Activated B cell treated with CpG ODN at 0.5 μM for 24 hours (primary cell): ENCODE measurements around the gene BHLHE40. TPM values are rescaled to one million over a fixed set of nuclear protein-coding genes. Genes with fewer than 3 reads are reported as not detected.

Source experiments
- ATAC-seq: fragments of 200-7000 bp; cut with Tn5 transposase; one replicate; pipeline ENCODE4 v1.10.0; 2021; ENCODE audit warnings: low read depth, mild to moderate bottlenecking, moderate library complexity
- CTCF ChIA-PET: fragments of 350-600 bp; sonication (Branson Sonifier 250); formaldehyde crosslinking; loops from one replicate; lab custom pipeline; 2021; ENCODE audit warnings: antibody characterized with exemption; lab: Charles Lee
- POLR2A ChIA-PET: fragments of 350-600 bp; sonication (Branson Sonifier 250); formaldehyde crosslinking; loops from one replicate; lab custom pipeline; 2021; ENCODE audit warnings: antibody characterized with exemption; lab: Charles Lee
- DNase-seq: peaks from one replicate; pipeline ENCODE4 v3.0.0; 2022
- H3K27ac Mint-ChIP-seq: one replicate; pipeline ENCODE4 v1.8.0; 2020; ENCODE audit warnings: mixed read lengths
- H3K27me3 Mint-ChIP-seq: one replicate; pipeline ENCODE4 v1.8.0; 2021; ENCODE audit warnings: mixed read lengths
- H3K36me3 Mint-ChIP-seq: one replicate; pipeline ENCODE4 v1.8.0; 2021; ENCODE audit warnings: low read depth, mixed read lengths
- H3K4me1 Mint-ChIP-seq: one replicate; pipeline ENCODE4 v1.8.0; 2021; ENCODE audit warnings: mixed read lengths
- H3K4me3 Mint-ChIP-seq: one replicate; pipeline ENCODE4 v1.8.0; 2020; ENCODE audit warnings: mild to moderate bottlenecking, mixed read lengths
- H3K9me3 Mint-ChIP-seq: one replicate; pipeline ENCODE4 v1.8.0; 2020; ENCODE audit warnings: mixed read lengths
- intact Hi-C: fragments of 100-400 bp; cut with micrococcal nuclease; formaldehyde crosslinking; loops from one replicate; pipeline ENCODE4 v1.15.1; 2024
- total RNA-seq: library from RNA; stranded (reverse); gene quantifications from 2 replicates; pipeline ENCODE4 v1.2.3, GENCODE V29; 2022
- TF ChIP-seq, protein P1 (sequence below): fragments of 200-600 bp; IDR thresholded peaks from one replicate; pipeline ENCODE4 v1.8.0; 2022; ENCODE audit warnings: antibody characterized with exemption, mild to moderate bottlenecking

BHLHE40 gene
- total RNA-seq, 1 donor from 2014 or later: 41.5 TPM

DNA sequence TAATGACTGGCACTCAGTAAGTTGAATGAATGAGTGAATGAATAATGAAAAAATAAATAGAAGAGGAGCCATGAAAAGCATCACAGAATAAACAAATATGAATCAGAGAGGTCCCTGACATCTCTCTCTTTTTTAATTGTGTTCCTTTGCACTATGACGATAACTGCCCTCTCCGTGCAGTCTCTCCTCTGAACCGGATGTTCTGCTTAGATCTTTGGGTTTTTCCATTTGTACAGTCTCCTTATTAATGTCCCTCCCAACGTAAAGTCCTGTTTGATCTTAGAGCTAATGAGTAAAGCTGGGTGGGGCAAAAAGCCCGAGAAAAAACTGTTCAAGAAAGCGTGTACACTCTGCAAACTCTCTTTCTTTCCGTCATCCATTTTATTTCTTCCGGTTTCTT lies 28.3 kb upstream of the BHLHE40 start:
- ChIA-PET CTCF (no interaction called here), POLR2A (no interaction called here)
- ATAC-seq (no peak), DNase-seq (no peak)
- H3K9me3 Mint-ChIP-seq: no peaks in the 10 kb centered on the region
- H3K27ac Mint-ChIP-seq: no peak overlapping the region
- H3K36me3 Mint-ChIP-seq: no peaks in the 10 kb centered on the region
- H3K27me3 Mint-ChIP-seq: no peaks in the 10 kb centered on the region
- intact Hi-C loops: no loop called here
- H3K4me1 Mint-ChIP-seq: no peaks in the 10 kb centered on the region
- TF ChIP-seq, protein P1, sequence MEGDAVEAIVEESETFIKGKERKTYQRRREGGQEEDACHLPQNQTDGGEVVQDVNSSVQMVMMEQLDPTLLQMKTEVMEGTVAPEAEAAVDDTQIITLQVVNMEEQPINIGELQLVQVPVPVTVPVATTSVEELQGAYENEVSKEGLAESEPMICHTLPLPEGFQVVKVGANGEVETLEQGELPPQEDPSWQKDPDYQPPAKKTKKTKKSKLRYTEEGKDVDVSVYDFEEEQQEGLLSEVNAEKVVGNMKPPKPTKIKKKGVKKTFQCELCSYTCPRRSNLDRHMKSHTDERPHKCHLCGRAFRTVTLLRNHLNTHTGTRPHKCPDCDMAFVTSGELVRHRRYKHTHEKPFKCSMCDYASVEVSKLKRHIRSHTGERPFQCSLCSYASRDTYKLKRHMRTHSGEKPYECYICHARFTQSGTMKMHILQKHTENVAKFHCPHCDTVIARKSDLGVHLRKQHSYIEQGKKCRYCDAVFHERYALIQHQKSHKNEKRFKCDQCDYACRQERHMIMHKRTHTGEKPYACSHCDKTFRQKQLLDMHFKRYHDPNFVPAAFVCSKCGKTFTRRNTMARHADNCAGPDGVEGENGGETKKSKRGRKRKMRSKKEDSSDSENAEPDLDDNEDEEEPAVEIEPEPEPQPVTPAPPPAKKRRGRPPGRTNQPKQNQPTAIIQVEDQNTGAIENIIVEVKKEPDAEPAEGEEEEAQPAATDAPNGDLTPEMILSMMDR: no peak
- no peak overlapping the region for H3K4me3 Mint-ChIP-seq

DNA sequence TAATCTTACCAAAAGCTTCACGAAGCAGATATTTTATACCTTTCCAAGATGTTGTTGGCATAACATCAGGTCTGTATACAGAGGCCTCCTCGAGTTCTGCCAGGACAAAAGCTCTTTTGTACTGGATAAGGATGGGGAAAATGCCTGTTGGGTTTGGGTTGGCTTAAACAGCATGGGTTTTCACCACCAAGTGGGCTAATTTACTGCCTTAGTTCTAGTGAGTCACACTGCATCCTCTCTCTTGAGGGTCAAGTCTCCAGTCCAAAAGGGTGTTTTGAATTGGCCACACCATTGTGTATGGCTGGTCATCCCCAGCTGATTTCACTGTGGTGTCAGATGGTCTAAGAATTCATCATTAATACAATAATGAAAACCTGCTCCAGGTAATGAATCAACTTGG lies 26.1 kb upstream of the BHLHE40 start:
- H3K9me3 Mint-ChIP-seq: no peaks in the 10 kb centered on the region
- intact Hi-C loops: no loop called here

DNA sequence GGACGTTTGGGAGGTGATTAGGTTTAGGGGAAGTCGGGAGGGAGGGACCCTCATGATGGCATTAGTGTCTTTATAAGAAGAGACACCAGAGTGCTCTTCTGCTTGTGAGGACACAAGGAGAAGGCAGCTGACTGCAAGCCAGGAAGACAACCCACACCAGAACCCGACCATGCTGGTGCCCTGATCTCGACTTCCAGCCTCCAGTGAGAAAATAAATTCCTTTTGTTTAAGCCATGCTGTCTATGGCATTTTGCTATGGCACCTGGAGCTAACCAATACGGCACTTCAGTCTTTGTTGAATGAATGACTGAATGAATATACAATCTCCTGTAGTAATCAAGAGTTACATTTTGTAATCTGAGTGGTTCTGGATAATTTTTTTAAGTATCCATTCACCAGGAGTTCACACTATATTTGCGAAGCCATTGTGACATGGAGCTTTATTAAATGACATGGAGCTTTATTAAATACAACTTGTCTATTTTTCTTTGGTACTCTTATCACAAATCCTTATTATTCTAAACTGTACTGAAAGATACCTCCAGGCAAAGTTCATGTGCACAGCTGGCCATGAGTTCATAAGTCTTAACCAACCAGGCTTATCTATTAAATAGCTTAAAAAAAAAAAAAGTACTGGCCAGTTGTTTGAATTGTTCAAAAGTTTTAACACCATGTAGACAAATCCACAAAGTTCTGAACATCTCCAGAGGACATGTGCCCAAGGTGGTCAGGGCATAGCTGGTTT lies 24.8 kb upstream of the BHLHE40 start:
- ATAC-seq (no peak), DNase-seq (no peak)
- H3K27me3 Mint-ChIP-seq: no peaks in the 10 kb centered on the region
- ChIA-PET CTCF (interaction anchor here (1.0 kb wide), 1 partner anchor 16 kb away, joined by 3 read pairs; no protein-coding TSS in a partner anchor), POLR2A (no interaction called here)
- intact Hi-C loops: no loop called here
- H3K4me3 Mint-ChIP-seq: no peak overlapping the region
- TF ChIP-seq, protein P1: no peak
- H3K36me3 Mint-ChIP-seq: peaks cover 4% of the 10 kb centered on the region
- peaks cover 5% of the 10 kb centered on the region for H3K9me3 Mint-ChIP-seq
- H3K27ac Mint-ChIP-seq: no peak overlapping the region
- no peaks in the 10 kb centered on the region for H3K4me1 Mint-ChIP-seq

More for the DNA sequence above, 26.1 kb upstream of the BHLHE40 start:
- no peak overlapping the region for H3K27ac Mint-ChIP-seq
- no peak overlapping the region for H3K4me3 Mint-ChIP-seq
- CTCF ChIA-PET: no interaction called here
- TF ChIP-seq, protein P1: no peak
- H3K4me1 Mint-ChIP-seq: no peaks in the 10 kb centered on the region
- DNase-seq (no peak), ATAC-seq (no peak)
- POLR2A ChIA-PET: no interaction called here
- no peaks in the 10 kb centered on the region for H3K36me3 Mint-ChIP-seq
- H3K27me3 Mint-ChIP-seq: no peaks in the 10 kb centered on the region

DNA sequence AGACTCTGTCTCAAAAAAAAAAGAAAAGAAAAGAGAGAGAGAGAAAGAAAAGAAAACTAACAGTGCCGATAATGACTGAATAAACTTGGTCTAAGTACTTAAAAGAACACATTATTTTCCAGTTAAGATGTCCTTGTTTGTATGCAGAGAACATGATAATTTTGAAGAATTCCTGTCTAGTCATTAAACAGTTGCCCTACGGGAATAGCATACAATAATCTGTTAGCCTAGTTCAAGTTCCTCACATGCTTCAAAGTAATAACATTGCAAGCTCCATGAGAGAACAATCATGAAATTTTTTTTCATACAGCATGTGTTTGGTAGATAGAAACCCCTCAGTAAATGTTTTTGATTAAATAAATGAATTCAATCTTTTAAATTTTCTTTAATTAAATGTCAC lies 23.1 kb upstream of the BHLHE40 start:
- H3K27me3 Mint-ChIP-seq: no peaks in the 10 kb centered on the region
- ATAC-seq: no peak
- POLR2A ChIA-PET: no interaction called here
- intact Hi-C loops: no loop called here
- H3K4me3 Mint-ChIP-seq: no peak overlapping the region
- no peak for DNase-seq
- CTCF ChIA-PET: interaction anchor here (1.6 kb wide), 1 partner anchor 101 kb away, joined by 3 read pairs; no protein-coding TSS in a partner anchor
- H3K9me3 Mint-ChIP-seq: peaks cover 5% of the 10 kb centered on the region
- peaks cover 4% of the 10 kb centered on the region for H3K36me3 Mint-ChIP-seq
- no peak overlapping the region for H3K27ac Mint-ChIP-seq
- H3K4me1 Mint-ChIP-seq: no peaks in the 10 kb centered on the region
- TF ChIP-seq, protein P1: no peak

DNA sequence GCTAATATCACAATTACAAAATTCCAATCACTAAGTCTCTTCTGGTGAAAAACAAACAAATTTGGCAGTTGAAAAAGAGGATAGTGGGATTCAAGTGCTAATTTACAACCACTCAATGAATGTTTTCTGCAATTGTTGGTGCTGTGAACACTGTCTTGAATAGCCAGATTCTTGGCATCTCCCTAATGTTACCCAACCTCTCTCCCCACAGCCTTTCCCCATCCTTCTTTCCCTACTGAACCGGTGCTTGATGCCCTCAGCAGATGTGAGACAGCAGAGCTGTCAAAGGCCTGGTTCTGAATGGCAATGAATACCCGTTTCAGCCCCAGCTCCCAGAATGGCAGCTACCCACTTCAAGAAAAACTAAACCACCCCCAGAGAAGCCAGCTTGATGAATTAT lies 22.5 kb upstream of the BHLHE40 start:
- intact Hi-C loops: no loop called here
- no peak overlapping the region for H3K4me3 Mint-ChIP-seq
- TF ChIP-seq, protein P1: no peak
- ATAC-seq: no peak
- H3K27ac Mint-ChIP-seq: no peak overlapping the region
- H3K9me3 Mint-ChIP-seq: peaks cover 5% of the 10 kb centered on the region
- no peaks in the 10 kb centered on the region for H3K4me1 Mint-ChIP-seq
- DNase-seq: no peak
- ChIA-PET POLR2A (no interaction called here), CTCF (interaction anchor here (1.6 kb wide), 1 partner anchor 101 kb away, joined by 3 read pairs; no protein-coding TSS in a partner anchor)
- H3K27me3 Mint-ChIP-seq: no peaks in the 10 kb centered on the region
- peaks cover 4% of the 10 kb centered on the region for H3K36me3 Mint-ChIP-seq
